ENCODE measurements around the gene NTPCR.
"Not testable (repeated sequence)": the region's sequence is repeated elsewhere in the genome, so short reads cannot be mapped to it uniquely, and the experiment has no call there.

The NTPCR gene

GRCh38 chr1:232950197-232951176 lies at the start of gene NTPCR:
Gene NTPCR, plus strand, starts transcription at chr1:232950611. Its CDS starts 100 bp downstream, at chr1:232950711.
- DNase-seq, result peak; percentile 95

GRCh38 chr1:232900818-232901217 lies 49.6 kb upstream of the NTPCR start:
- DNase-seq, result no peak

GRCh38 chr1:232901255-232901654 lies 49.2 kb upstream of the NTPCR start:
- DNase-seq, result no peak

- DNase-seq, result no peak
Measured at GRCh38 chr1:232902774-232903350, 47.5 kb upstream of the NTPCR start.

GRCh38 chr1:232904131-232904530 lies 46.3 kb upstream of the NTPCR start:
- no peak for DNase-seq

GRCh38 chr1:232904566-232904965 lies 45.8 kb upstream of the NTPCR start:
- no peak for DNase-seq

GRCh38 chr1:232905331-232906034 lies 44.9 kb upstream of the NTPCR start:
- no peak for DNase-seq

GRCh38 chr1:232906441-232906840 lies 44.0 kb upstream of the NTPCR start:
- no peak for DNase-seq

GRCh38 chr1:232908831-232909230 lies 41.6 kb upstream of the NTPCR start:
- no peak for DNase-seq

GRCh38 chr1:232909752-232910151 lies 40.7 kb upstream of the NTPCR start:
- DNase-seq, result no peak

- no peak for DNase-seq
Measured at GRCh38 chr1:232911027-232911599, 39.3 kb upstream of the NTPCR start.

GRCh38 chr1:232912845-232913580 lies 37.4 kb upstream of the NTPCR start:
- no peak for DNase-seq

GRCh38 chr1:232914271-232914670 lies 36.1 kb upstream of the NTPCR start:
- DNase-seq, result not testable (repeated sequence)

- DNase-seq, result no peak
Measured at GRCh38 chr1:232915212-232915611, 35.2 kb upstream of the NTPCR start.

- DNase-seq, result no peak
Measured at GRCh38 chr1:232917053-232917452, 33.4 kb upstream of the NTPCR start.

- DNase-seq, result no peak
Measured at GRCh38 chr1:232921381-232921780, 29.0 kb upstream of the NTPCR start.

GRCh38 chr1:232922485-232922884 lies 27.9 kb upstream of the NTPCR start:
- DNase-seq, result no peak

- peak; percentile 24 for DNase-seq
Measured at GRCh38 chr1:232923739-232924386, 26.5 kb upstream of the NTPCR start.

GRCh38 chr1:232924874-232925273 lies 25.5 kb upstream of the NTPCR start:
- DNase-seq, result no peak

GRCh38 chr1:232925421-232926220 lies 24.8 kb upstream of the NTPCR start:
- no peak for DNase-seq

- DNase-seq, result not testable (repeated sequence)
Measured at GRCh38 chr1:232927166-232927565, 23.2 kb upstream of the NTPCR start.
